ENCODE measurements around the gene GABRG3.

The GABRG3 gene

DNA sequence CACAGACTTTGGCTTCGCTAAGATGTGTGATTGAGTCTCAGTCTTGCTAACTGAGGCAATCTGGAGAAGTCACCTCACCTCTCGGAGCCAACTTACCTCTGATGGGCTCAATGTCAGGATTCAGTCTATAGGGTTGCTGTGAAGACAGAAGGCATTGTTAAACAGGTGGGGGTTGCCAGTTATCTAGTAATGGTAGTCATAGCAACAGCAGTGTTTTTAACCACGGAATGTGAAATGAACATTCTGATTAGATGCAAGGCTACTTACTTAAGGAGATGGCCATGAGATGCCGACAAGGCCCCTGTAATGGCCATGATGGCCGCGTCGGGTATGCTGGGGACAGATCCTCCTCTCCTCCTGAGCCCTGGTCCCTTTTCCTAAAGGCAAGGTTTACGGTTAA lies 243.1 kb downstream of the GABRG3 start:
- no peak for DNase-seq (ENCODE audit: low read depth)
- TF ChIP-seq, protein P1, sequence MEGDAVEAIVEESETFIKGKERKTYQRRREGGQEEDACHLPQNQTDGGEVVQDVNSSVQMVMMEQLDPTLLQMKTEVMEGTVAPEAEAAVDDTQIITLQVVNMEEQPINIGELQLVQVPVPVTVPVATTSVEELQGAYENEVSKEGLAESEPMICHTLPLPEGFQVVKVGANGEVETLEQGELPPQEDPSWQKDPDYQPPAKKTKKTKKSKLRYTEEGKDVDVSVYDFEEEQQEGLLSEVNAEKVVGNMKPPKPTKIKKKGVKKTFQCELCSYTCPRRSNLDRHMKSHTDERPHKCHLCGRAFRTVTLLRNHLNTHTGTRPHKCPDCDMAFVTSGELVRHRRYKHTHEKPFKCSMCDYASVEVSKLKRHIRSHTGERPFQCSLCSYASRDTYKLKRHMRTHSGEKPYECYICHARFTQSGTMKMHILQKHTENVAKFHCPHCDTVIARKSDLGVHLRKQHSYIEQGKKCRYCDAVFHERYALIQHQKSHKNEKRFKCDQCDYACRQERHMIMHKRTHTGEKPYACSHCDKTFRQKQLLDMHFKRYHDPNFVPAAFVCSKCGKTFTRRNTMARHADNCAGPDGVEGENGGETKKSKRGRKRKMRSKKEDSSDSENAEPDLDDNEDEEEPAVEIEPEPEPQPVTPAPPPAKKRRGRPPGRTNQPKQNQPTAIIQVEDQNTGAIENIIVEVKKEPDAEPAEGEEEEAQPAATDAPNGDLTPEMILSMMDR (conservative IDR thresholded peaks at IDR 0.05; ENCODE audit: control insufficient read depth, insufficient read depth, low read depth, low read length), result no peak
- no peak overlapping the region for H3K4me3 ChIP-seq (ENCODE audit: control insufficient read depth, low read depth, low read length)

DNA sequence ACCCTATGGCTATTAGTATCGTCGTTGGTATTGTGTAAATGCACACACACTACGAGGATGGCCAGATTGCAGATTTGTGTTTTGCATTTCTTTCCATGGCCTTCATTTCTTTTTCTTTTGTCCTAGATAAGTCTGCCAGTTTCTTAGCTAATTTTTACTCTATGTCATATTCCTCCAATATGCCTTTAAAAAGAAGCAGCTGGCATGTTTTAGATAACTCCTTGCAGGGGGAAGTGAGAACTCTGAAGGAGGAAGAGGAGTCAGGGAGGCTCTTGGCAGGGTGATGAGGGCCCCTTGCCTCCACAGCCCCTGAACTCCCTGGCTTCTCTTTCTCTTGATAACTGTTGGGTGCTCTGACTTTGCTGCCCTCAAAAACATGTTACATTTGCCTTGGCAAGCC lies 244.0 kb downstream of the GABRG3 start:
- H3K4me3 ChIP-seq (ENCODE audit: control insufficient read depth, low read depth, low read length), result no peak overlapping the region
- no peak for DNase-seq (ENCODE audit: low read depth)
- TF ChIP-seq, protein P1 (conservative IDR thresholded peaks at IDR 0.05; ENCODE audit: control insufficient read depth, insufficient read depth, low read depth, low read length), result no peak

DNA sequence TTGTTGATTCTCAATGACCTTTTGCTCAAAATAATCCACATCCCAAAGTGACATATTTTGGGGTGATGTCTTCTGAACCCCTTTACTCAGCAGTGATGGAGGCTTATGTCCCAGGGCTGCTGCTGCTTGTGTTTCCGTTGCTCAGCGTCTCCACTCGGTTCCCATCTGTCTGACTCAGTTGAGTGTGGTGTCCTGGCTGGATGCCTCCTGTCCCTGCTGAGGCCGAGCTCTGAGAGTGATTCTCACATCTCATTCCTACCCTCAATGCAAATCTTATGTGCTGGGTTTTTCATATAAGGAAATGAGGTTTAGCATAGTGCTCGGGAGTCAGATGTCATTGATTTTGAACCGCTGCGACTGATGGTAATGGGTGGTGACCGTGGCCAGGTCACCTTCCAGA lies 247.4 kb downstream of the GABRG3 start:
- TF ChIP-seq, protein P1 (conservative IDR thresholded peaks at IDR 0.05; ENCODE audit: control insufficient read depth, insufficient read depth, low read depth, low read length), result no peak
- no peak for DNase-seq (ENCODE audit: low read depth)
- H3K4me3 ChIP-seq (ENCODE audit: control insufficient read depth, low read depth, low read length), result no peak overlapping the region

DNA sequence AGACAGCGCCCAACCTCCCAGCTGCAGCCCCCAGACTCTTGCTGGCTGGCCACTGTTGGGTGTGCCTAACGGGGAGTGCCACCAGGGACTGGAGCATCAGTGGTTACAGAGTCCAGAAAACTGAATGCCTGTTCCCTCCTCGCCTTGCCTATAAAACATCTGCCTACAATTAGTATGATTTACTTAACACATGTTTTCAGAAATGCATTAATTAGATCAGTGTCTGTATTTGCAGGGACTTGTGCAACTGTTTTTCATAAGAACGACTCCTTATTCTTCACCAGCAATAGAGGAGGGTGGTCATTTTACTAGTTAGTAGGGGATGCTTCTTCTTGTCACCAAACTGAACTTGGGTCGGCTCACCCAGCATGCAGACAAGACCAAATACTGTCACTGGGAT lies 248.7 kb downstream of the GABRG3 start:
- TF ChIP-seq, protein P1 (conservative IDR thresholded peaks at IDR 0.05; ENCODE audit: control insufficient read depth, insufficient read depth, low read depth, low read length), result no peak
- DNase-seq (ENCODE audit: low read depth), result no peak
- H3K4me3 ChIP-seq (ENCODE audit: control insufficient read depth, low read depth, low read length), result no peak overlapping the region

DNA sequence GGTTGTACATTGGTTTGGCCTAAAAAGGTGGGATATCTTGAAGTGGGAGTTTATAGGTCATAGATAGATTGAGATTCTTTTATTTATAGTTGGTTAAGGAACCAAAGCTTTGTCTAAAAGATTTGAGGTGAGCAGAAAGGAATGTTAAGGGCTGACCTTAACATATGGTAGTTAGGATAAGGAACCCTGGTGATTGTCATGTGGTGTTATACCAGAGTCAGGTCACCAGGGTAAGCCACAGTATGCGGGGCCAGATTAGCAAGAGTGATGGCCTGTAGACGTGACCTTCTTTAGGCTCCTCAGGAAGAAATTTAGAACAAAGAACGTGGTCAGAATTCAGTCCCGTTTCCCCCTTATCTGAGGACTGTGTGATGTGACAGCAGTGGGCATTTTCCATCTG lies 249.2 kb downstream of the GABRG3 start:
- no peak for DNase-seq (ENCODE audit: low read depth)
- no peak overlapping the region for H3K4me3 ChIP-seq (ENCODE audit: control insufficient read depth, low read depth, low read length)
- TF ChIP-seq, protein P1 (conservative IDR thresholded peaks at IDR 0.05; ENCODE audit: control insufficient read depth, insufficient read depth, low read depth, low read length), result no peak

DNA sequence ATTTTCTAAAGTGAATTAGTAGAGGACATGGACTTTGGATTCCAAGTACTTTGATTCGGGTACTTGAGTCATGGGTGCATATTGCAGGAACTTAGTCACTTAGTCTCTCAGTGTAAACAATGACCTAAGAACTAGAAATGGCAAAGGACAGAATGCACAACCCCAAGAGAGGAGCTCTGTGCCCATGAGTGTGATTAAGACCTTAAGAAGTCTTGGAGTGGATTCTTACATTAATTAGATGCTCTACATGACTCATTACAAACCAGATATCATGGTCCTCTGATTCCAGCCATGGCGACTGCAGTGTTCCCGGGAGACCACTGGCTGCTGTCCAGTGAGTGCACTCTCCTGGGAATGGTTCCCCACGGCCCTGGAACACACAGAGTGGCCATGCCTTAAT lies 251.5 kb downstream of the GABRG3 start:
- peak; percentile 54 for DNase-seq (ENCODE audit: low read depth)
- TF ChIP-seq, protein P1 (conservative IDR thresholded peaks at IDR 0.05; ENCODE audit: control insufficient read depth, insufficient read depth, low read depth, low read length), result no peak
- no peak overlapping the region for H3K4me3 ChIP-seq (ENCODE audit: control insufficient read depth, low read depth, low read length)

DNA sequence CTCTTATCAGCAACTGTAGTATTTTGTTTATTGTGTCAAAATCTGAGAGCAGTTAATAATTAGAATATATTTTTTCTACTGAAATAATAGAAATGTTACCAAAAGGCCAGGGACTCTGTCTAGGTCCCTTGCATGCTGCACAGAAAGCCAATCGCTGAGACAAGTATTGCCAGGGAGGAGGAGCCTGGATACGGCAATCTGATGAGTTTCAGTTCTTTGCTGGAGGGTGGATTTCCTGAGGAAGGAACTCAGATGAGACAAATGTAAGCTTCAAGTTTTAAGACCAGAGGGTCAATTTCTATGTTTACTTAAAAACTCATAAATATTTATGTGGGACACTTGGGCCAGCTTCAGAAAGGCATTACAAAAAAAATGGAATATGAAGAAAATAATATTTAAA lies 252.2 kb downstream of the GABRG3 start:
- no peak overlapping the region for H3K4me3 ChIP-seq (ENCODE audit: control insufficient read depth, low read depth, low read length)
- TF ChIP-seq, protein P1 (conservative IDR thresholded peaks at IDR 0.05; ENCODE audit: control insufficient read depth, insufficient read depth, low read depth, low read length), result no peak
- no peak for DNase-seq (ENCODE audit: low read depth)
